ENCODE measurements around the gene WSCD2.

WSCD2 gene

GRCh38 chr12:108282676-108283075 is 153.6 kb downstream of the WSCD2 start:
- Histone ChIP-seq H3K4me1 (ENCODE audit: control insufficient read depth in 1 of 2, insufficient read depth in 1 of 2, low read depth in 1 of 2, low read length in 1 of 2) (no peaks in the 10 kb centered on the region), H3K4me3 (ENCODE audit: low read depth in 1 of 2, low read length in 1 of 2) (no peak overlapping the region), H3K27ac (no peak overlapping the region)

GRCh38 chr12:108284163-108284562 is 155.1 kb downstream of the WSCD2 start:
- no peaks in the 10 kb centered on the region for H3K36me3 ChIP-seq
- no peak overlapping the region for H3K27ac ChIP-seq
- H3K27me3 ChIP-seq = peaks cover 23% of the 10 kb centered on the region
- H3K4me3 ChIP-seq (ENCODE audit: low read depth in 1 of 2, low read length in 1 of 2) = no peak overlapping the region
- H3K9me3 ChIP-seq = no peaks in the 10 kb centered on the region
- no peaks in the 10 kb centered on the region for H3K4me1 ChIP-seq (ENCODE audit: control insufficient read depth in 1 of 2, insufficient read depth in 1 of 2, low read depth in 1 of 2, low read length in 1 of 2)
- TF ChIP-seq CTCF (IDR thresholded peaks at IDR 0.05) = no peak

More at GRCh38 chr12:108282676-108283075, 153.6 kb downstream of the WSCD2 start:
- no peak for TF ChIP-seq CTCF (IDR thresholded peaks at IDR 0.05)
- Histone ChIP-seq H3K9me3 (no peaks in the 10 kb centered on the region), H3K36me3 (no peaks in the 10 kb centered on the region), H3K27me3 (peaks cover 23% of the 10 kb centered on the region)

- Histone ChIP-seq H3K9me3 (no peaks in the 10 kb centered on the region), H3K27ac (no peak overlapping the region), H3K27me3 (peaks cover 23% of the 10 kb centered on the region), H3K4me1 (ENCODE audit: control insufficient read depth in 1 of 2, insufficient read depth in 1 of 2, low read depth in 1 of 2, low read length in 1 of 2) (no peaks in the 10 kb centered on the region), H3K36me3 (no peaks in the 10 kb centered on the region), H3K4me3 (ENCODE audit: low read depth in 1 of 2, low read length in 1 of 2) (no peak overlapping the region)
- TF ChIP-seq CTCF (IDR thresholded peaks at IDR 0.05) = no peak
Observed at GRCh38 chr12:108285016-108285415, 155.9 kb downstream of the WSCD2 start.

GRCh38 chr12:108287227-108287626 is 158.1 kb downstream of the WSCD2 start:
- H3K4me3 ChIP-seq (ENCODE audit: low read depth in 1 of 2, low read length in 1 of 2) = no peak overlapping the region

GRCh38 chr12:108289350-108290161 is 160.5 kb downstream of the WSCD2 start:
- Histone ChIP-seq H3K4me3 (ENCODE audit: low read depth in 1 of 2, low read length in 1 of 2) (no peak overlapping the region), H3K9me3 (no peaks in the 10 kb centered on the region), H3K27me3 (no peaks in the 10 kb centered on the region), H3K4me1 (ENCODE audit: control insufficient read depth in 1 of 2, insufficient read depth in 1 of 2, low read depth in 1 of 2, low read length in 1 of 2) (no peaks in the 10 kb centered on the region), H3K36me3 (no peaks in the 10 kb centered on the region), H3K27ac (no peak overlapping the region)
- TF ChIP-seq CTCF (IDR thresholded peaks at IDR 0.05) = no peak

More at GRCh38 chr12:108287227-108287626, 158.1 kb downstream of the WSCD2 start:
- Histone ChIP-seq H3K4me1 (ENCODE audit: control insufficient read depth in 1 of 2, insufficient read depth in 1 of 2, low read depth in 1 of 2, low read length in 1 of 2) (no peaks in the 10 kb centered on the region), H3K27ac (no peak overlapping the region), H3K9me3 (no peaks in the 10 kb centered on the region), H3K36me3 (no peaks in the 10 kb centered on the region), H3K27me3 (peaks cover 21% of the 10 kb centered on the region)
- TF ChIP-seq CTCF (IDR thresholded peaks at IDR 0.05) = no peak
